DOHH2 (cell line): ENCODE results near the gene EXOSC6.
"Not testable (repeated sequence)": the region's sequence is repeated elsewhere in the genome, so short reads cannot be mapped to it uniquely, and the experiment has no call there.

Source experiments
- EZH2phosphoT487 ChIP-seq: fragments of 200-600 bp; sonication (generic); IDR thresholded peaks from 2 replicates; pipeline ENCODE4 v1.6.1; 2017; ENCODE audit warnings: borderline replicate concordance, mild to moderate bottlenecking, antibody characterized with exemption, low read length, moderate library complexity, mixed read lengths
- TF ChIP-seq, protein P1 (sequence below): fragments of 200-600 bp; sonication (generic); IDR thresholded peaks from one replicate; pipeline ENCODE4 v1.5.1; 2014; ENCODE audit warnings: antibody characterized with exemption, mild to moderate bottlenecking, low read depth, low read length; ENCODE audit not compliant: poor library complexity, severe bottlenecking

DNA sequence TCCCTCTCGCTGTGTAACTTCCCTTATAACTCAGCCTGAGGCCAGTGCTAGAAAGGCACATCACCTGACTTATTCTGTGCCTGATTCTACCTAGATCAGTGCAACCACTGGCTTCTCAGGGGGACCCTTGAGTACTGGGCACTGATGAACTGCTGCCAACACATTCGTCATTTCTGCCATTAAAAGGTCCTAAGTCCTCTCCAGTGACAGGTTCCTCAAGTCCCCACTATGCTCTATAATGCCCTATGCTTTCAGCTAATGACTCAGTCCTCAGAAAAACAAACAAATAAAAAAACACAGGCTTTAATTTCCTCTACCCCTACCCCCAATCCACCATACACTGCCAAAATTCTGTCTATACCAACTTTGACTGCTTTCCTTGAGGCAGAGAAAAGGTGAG lies 28.5 kb downstream of the EXOSC6 start:
- TF ChIP-seq, protein P1, sequence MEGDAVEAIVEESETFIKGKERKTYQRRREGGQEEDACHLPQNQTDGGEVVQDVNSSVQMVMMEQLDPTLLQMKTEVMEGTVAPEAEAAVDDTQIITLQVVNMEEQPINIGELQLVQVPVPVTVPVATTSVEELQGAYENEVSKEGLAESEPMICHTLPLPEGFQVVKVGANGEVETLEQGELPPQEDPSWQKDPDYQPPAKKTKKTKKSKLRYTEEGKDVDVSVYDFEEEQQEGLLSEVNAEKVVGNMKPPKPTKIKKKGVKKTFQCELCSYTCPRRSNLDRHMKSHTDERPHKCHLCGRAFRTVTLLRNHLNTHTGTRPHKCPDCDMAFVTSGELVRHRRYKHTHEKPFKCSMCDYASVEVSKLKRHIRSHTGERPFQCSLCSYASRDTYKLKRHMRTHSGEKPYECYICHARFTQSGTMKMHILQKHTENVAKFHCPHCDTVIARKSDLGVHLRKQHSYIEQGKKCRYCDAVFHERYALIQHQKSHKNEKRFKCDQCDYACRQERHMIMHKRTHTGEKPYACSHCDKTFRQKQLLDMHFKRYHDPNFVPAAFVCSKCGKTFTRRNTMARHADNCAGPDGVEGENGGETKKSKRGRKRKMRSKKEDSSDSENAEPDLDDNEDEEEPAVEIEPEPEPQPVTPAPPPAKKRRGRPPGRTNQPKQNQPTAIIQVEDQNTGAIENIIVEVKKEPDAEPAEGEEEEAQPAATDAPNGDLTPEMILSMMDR, result not testable (repeated sequence)
- TF ChIP-seq EZH2phosphoT487, result not testable (repeated sequence)
